ENCODE data around the gene HRC. TPM values are rescaled to one million over a fixed set of nuclear protein-coding genes. Genes with fewer than 3 reads are reported as not detected.
A peak's percentile ranks its signal among the peaks of the same experiment; 100 is the strongest.

Gene HRC
- total RNA-seq, 1 experiment from 2014 or later = not detected

DNA sequence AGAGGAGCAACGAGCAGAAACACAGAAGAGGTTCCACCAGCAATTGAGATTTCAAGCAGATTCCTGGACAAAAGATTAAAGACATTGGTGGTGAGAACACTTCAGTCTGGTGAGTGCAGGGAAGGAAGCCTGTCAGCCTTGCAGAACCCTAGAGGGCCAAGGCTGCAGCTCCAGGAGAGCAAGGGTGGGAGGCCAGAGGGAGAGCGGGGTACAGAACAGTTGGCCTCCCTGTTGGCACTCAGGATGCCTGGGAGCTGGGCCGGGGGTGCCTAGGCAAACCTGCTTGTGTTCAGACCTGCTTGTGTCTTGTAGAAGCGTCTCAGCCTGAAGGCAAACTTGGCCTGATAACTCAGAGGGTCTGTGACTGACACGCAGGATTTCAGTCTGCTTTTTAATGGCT lies 46.1 kb downstream of the HRC start:
- H3K4me3 Mint-ChIP-seq (ENCODE audit: unreplicated experiment) = no peak overlapping the region
- peaks cover 66% of the 10 kb centered on the region for H3K36me3 Mint-ChIP-seq (ENCODE audit: insufficient read depth, unreplicated experiment)
- intact Hi-C loops (cut with micrococcal nuclease) = no loop called here
- CTCF ChIA-PET = interaction anchor here (0.7 to 1.3 kb wide), 3 partner anchors 9 to 34 kb away, joined by 3 to 6 read pairs (median 4); no protein-coding TSS in a partner anchor
- H3K27ac Mint-ChIP-seq (ENCODE audit: low read depth, unreplicated experiment) = no peak overlapping the region
- TF ChIP-seq, protein P1, sequence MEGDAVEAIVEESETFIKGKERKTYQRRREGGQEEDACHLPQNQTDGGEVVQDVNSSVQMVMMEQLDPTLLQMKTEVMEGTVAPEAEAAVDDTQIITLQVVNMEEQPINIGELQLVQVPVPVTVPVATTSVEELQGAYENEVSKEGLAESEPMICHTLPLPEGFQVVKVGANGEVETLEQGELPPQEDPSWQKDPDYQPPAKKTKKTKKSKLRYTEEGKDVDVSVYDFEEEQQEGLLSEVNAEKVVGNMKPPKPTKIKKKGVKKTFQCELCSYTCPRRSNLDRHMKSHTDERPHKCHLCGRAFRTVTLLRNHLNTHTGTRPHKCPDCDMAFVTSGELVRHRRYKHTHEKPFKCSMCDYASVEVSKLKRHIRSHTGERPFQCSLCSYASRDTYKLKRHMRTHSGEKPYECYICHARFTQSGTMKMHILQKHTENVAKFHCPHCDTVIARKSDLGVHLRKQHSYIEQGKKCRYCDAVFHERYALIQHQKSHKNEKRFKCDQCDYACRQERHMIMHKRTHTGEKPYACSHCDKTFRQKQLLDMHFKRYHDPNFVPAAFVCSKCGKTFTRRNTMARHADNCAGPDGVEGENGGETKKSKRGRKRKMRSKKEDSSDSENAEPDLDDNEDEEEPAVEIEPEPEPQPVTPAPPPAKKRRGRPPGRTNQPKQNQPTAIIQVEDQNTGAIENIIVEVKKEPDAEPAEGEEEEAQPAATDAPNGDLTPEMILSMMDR (IDR thresholded peaks at IDR 0.05; ENCODE audit: unreplicated experiment) = no peak
- POLR2A ChIA-PET = interaction anchor here (0.8 kb wide), 1 partner anchor 33 kb away, joined by 5 read pairs; no protein-coding TSS in a partner anchor
- H3K4me1 Mint-ChIP-seq (ENCODE audit: insufficient read depth, unreplicated experiment) = peaks cover 11% of the 10 kb centered on the region
- BruUV-seq (replicated peaks) = no TSS peak
- H3K27me3 Mint-ChIP-seq (ENCODE audit: insufficient read depth, unreplicated experiment) = no peaks in the 10 kb centered on the region
- H3K9me3 Mint-ChIP-seq (ENCODE audit: unreplicated experiment) = no peaks in the 10 kb centered on the region
- DNase-seq (ENCODE audit: unreplicated experiment) = no peak

DNA sequence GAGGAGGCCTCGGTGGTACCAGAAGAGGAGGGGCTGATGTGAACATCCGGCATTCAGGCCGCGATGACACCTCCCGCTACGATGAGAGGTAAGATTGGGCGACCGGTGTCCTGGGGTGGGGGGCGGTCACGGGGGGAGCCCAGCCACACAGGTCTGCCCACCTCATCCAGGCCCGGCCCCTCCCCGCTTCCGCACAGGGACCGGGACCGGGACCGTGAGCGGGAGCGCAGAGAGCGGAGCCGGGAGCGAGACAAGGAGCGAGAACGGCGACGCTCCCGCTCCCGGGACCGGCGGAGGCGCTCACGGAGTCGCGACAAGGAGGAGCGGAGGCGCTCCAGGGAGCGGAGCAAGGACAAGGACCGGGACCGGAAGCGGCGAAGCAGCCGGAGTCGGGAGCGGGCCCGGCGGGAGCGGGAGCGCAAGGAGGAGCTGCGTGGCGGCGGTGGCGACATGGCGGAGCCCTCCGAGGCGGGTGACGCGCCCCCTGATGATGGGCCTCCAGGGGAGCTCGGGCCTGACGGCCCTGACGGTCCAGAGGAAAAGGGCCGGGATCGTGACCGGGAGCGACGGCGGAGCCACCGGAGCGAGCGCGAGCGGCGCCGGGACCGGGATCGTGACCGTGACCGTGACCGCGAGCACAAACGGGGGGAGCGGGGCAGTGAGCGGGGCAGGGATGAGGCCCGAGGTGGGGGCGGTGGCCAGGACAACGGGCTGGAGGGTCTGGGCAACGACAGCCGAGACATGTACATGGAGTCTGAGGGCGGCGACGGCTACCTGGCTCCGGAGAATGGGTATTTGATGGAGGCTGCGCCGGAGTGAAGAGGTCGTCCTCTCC lies 47.4 kb downstream of the HRC start:
- BruUV-seq (replicated peaks) = TSS peak; percentile 17
- Mint-ChIP-seq H3K27ac (ENCODE audit: low read depth, unreplicated experiment) (no peak overlapping the region), H3K9me3 (ENCODE audit: unreplicated experiment) (no peaks in the 10 kb centered on the region), H3K4me1 (ENCODE audit: insufficient read depth, unreplicated experiment) (no peaks in the 10 kb centered on the region), H3K27me3 (ENCODE audit: insufficient read depth, unreplicated experiment) (no peaks in the 10 kb centered on the region), H3K4me3 (ENCODE audit: unreplicated experiment) (no peak overlapping the region), H3K36me3 (ENCODE audit: insufficient read depth, unreplicated experiment) (peaks cover 73% of the 10 kb centered on the region)
- ChIA-PET CTCF (interaction anchor here (0.5 to 1.3 kb wide), 8 partner anchors 8 to 322 kb away, joined by 3 to 7 read pairs (median 4); no protein-coding TSS in a partner anchor), POLR2A (interaction anchor here (0.8 kb wide), 1 partner anchor 35 kb away, joined by 5 read pairs; no protein-coding TSS in a partner anchor)
- intact Hi-C loops (cut with micrococcal nuclease) = no loop called here
- TF ChIP-seq, protein P1 (IDR thresholded peaks at IDR 0.05; ENCODE audit: unreplicated experiment) = no peak
- DNase-seq (ENCODE audit: unreplicated experiment) = no peak

DNA sequence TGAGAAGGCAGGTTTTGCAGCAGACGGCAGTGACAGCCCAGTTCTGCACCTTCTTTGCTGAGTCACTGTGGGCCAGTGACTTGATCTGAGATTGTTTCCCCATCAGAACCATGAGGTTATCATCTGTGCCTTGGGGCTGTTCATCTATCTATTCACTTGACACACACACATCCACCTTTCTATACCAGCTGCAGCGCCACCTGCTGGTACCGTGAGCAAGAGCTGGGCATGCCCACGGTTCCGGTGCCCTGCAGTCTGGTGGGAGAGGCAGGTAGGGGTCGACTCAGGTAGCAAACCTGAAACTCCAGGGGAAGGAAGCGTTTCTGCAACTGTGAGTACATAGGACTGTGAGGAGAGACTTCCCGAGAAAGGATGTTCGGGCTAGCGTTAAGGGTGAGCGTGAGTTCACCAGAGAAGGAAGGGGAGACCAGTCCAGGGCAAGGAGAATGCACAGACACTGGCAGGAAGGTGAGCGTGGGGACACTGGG lies 48.5 kb downstream of the HRC start:
- Mint-ChIP-seq H3K27ac (ENCODE audit: low read depth, unreplicated experiment) (no peak overlapping the region), H3K27me3 (ENCODE audit: insufficient read depth, unreplicated experiment) (no peaks in the 10 kb centered on the region), H3K4me1 (ENCODE audit: insufficient read depth, unreplicated experiment) (no peaks in the 10 kb centered on the region), H3K36me3 (ENCODE audit: insufficient read depth, unreplicated experiment) (peaks cover 84% of the 10 kb centered on the region), H3K4me3 (ENCODE audit: unreplicated experiment) (no peak overlapping the region), H3K9me3 (ENCODE audit: unreplicated experiment) (no peaks in the 10 kb centered on the region)
- no TSS peak for BruUV-seq (replicated peaks)
- peak; percentile 71 for DNase-seq (ENCODE audit: unreplicated experiment)
- intact Hi-C loops (cut with micrococcal nuclease) = no loop called here
- CTCF ChIA-PET = interaction anchor here (0.5 to 2.2 kb wide), 11 partner anchors 8 to 1819 kb away, joined by 3 to 12 read pairs (median 3); no protein-coding TSS in a partner anchor
- POLR2A ChIA-PET = interaction anchor here (1.1 kb wide), 1 partner anchor 20 kb away, joined by 4 read pairs; no protein-coding TSS in a partner anchor
- TF ChIP-seq, protein P1 (IDR thresholded peaks at IDR 0.05; ENCODE audit: unreplicated experiment) = peak; percentile 75

DNA sequence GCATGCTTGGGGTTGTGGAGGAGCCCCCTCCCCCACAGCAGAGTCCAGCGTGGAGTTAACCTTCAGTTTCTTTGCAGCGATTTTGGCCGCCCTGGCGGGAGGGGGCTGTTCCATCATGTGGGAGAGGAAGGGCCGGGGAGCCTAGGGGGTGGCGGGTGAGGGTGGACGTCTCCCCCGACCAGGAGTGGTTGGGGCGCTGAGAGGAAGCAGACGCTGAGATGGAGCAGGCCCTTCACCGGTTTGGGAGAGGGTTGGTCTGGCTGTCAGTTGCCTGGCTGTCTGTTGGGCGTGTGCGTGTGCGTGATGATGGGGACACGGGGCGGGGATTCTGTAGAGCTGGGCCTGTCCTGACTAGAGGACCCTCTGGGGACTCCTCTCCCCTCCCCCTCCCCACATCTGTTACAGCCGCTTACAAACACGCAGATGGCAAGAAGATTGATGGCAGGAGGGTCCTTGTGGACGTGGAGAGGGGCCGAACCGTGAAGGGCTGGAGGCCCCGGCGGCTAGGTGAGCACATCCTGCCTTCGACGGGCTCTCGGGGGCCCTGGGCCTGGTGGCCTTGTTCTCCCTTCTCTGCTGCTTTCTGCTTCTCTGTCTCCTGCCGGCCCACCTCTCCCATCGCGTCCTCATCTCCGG lies 50.8 kb downstream of the HRC start:
- H3K27ac Mint-ChIP-seq (ENCODE audit: low read depth, unreplicated experiment) = no peak overlapping the region
- H3K36me3 Mint-ChIP-seq (ENCODE audit: insufficient read depth, unreplicated experiment) = peaks cover 88% of the 10 kb centered on the region

More for the DNA sequence above, 50.8 kb downstream of the HRC start:
- BruUV-seq (replicated peaks) = no TSS peak
- intact Hi-C loops (cut with micrococcal nuclease) = no loop called here
- TF ChIP-seq, protein P1 (IDR thresholded peaks at IDR 0.05; ENCODE audit: unreplicated experiment) = no peak
- H3K9me3 Mint-ChIP-seq (ENCODE audit: unreplicated experiment) = no peaks in the 10 kb centered on the region
- H3K27me3 Mint-ChIP-seq (ENCODE audit: insufficient read depth, unreplicated experiment) = no peaks in the 10 kb centered on the region
- ChIA-PET CTCF (interaction anchor here (0.6 to 1.3 kb wide), 6 partner anchors 9 to 95 kb away, joined by 3 to 5 read pairs (median 3); no protein-coding TSS in a partner anchor), POLR2A (interaction anchor here (0.6 to 1.6 kb wide), 3 partner anchors 10 to 170 kb away, joined by 3 to 7 read pairs (median 3); partner anchors contain the start of gene LIN7B)
- DNase-seq (ENCODE audit: unreplicated experiment) = no peak
- H3K4me1 Mint-ChIP-seq (ENCODE audit: insufficient read depth, unreplicated experiment) = no peaks in the 10 kb centered on the region
- no peak overlapping the region for H3K4me3 Mint-ChIP-seq (ENCODE audit: unreplicated experiment)

Data from MCF 10A (cell line).